GM21619 (cell line): ENCODE results near the gene GPR135.

Experiments
- ATAC-seq: cut with Tn5 transposase; IDR thresholded peaks from one replicate; pipeline ENCODE4 v1.9.1; 2021; ENCODE audit not compliant: unreplicated experiment

Gene GPR135

GRCh38 chr14:59425322-59425935 lies 39.8 kb downstream of the GPR135 start:
- ATAC-seq, result no peak

GRCh38 chr14:59424341-59425071 lies 40.7 kb downstream of the GPR135 start:
- no peak for ATAC-seq

- no peak for ATAC-seq
Measured at GRCh38 chr14:59422069-59422881, 42.9 kb downstream of the GPR135 start.

GRCh38 chr14:59419303-59419702 lies 45.9 kb downstream of the GPR135 start:
- ATAC-seq, result no peak

- no peak for ATAC-seq
Measured at GRCh38 chr14:59417311-59417710, 47.9 kb downstream of the GPR135 start.

- no peak for ATAC-seq
Measured at GRCh38 chr14:59415836-59416602, 49.2 kb downstream of the GPR135 start.
